GM12878 (cell line): ENCODE measurements around the gene KIAA1586. TPM values are rescaled to one million over a fixed set of nuclear protein-coding genes. Genes with fewer than 3 reads are reported as not detected.

Source experiments
- ATAC-seq: fragments of 200-7000 bp; cut with Tn5 transposase; 3 replicates; pipeline ENCODE4 v1.9.1; 2020; ENCODE audit warnings: mild to moderate bottlenecking, moderate library complexity
- BruUV-seq: library from RNA; stranded (reverse); fragments of 400-500 nt; replicated peaks from 2 replicates; lab custom pipeline; 2021; lab: Mats Ljungman, UMichigan
- CTCF ChIA-PET: fragments of 300-600 bp; sonication (Branson Sonifier 250); formaldehyde crosslinking; extraction: SDS; loops from one replicate; lab custom pipeline; 2021; ENCODE audit warnings: inconsistent platforms; lab: Yijun Ruan, JAX
- POLR2A ChIA-PET: fragments of 350-600 bp; formaldehyde crosslinking; extraction: SDS; loops from one replicate; lab custom pipeline; 2021; ENCODE audit warnings: inconsistent platforms; lab: Charles Lee
- RAD21 ChIA-PET: fragments of 300-600 bp; sonication (Branson Sonifier 250); formaldehyde crosslinking; loops from one replicate; lab custom pipeline; 2023; ENCODE audit warnings: antibody characterized with exemption; ENCODE audit not compliant: unreplicated experiment; lab: Charles Lee
- SMC1A ChIA-PET: fragments of 300-600 bp; sonication (Branson Sonifier 250); formaldehyde crosslinking; loops from one replicate; lab custom pipeline; 2023; ENCODE audit not compliant: unreplicated experiment, uncharacterized antibody; lab: Charles Lee
- DNase-seq: peaks from one replicate; pipeline ENCODE4 v3.0.0-alpha.2; 2011; ENCODE audit warnings: low read depth, low spot score
- FAIRE-seq: peaks from 3 replicates; lab custom pipeline; 2011; peaks lifted over from hg19 to GRCh38; lab: Jason Lieb, UNC
- H2AFZ ChIP-seq: 2 replicates; pipeline ENCODE4 v1.6.0; 2011; ENCODE audit warnings: low read depth, low read length, control low read depth; ENCODE audit not compliant: control insufficient read depth
- H3K27ac ChIP-seq: 2 replicates; pipeline ENCODE4 v1.5.1; 2011; ENCODE audit warnings: control low read depth; ENCODE audit not compliant: control insufficient read depth, insufficient read depth
- H3K27me3 ChIP-seq, 2 experiments: replicated peaks in 1 of 2; 2 replicates each; pipeline versions ENCODE4 v1.6.0 to v1.6.1; 2011; ENCODE audit warnings: low read length in 1 of 2; ENCODE audit not compliant: control insufficient read depth in 2 of 2, insufficient read depth in 2 of 2
- H3K36me3 ChIP-seq, 2 experiments: 2 replicates each; pipeline ENCODE4 v1.5.1; 2011; ENCODE audit warnings: low read length in 1 of 2; ENCODE audit not compliant: control insufficient read depth in 2 of 2, insufficient read depth in 2 of 2
- H3K4me1 ChIP-seq: 2 replicates; pipeline ENCODE4 v1.6.1; 2011; ENCODE audit warnings: mild to moderate bottlenecking, low read length, moderate library complexity, mixed read lengths; ENCODE audit not compliant: control insufficient read depth, insufficient read depth
- H3K4me2 ChIP-seq: 2 replicates; pipeline ENCODE4 v1.6.0; 2011; ENCODE audit warnings: control low read depth; ENCODE audit not compliant: control insufficient read depth, insufficient read depth
- H3K4me3 ChIP-seq: fragments of 200-600 bp; sonication (generic); 2 replicates; pipeline ENCODE4 v1.5.1; 2016
- H3K79me2 ChIP-seq: 2 replicates; pipeline ENCODE4 v1.6.0; 2011; ENCODE audit warnings: low read length; ENCODE audit not compliant: control insufficient read depth, insufficient read depth
- H3K9ac ChIP-seq: 2 replicates; pipeline ENCODE4 v1.8.0; 2011; ENCODE audit warnings: low read length, control low read depth, mixed read lengths; ENCODE audit not compliant: control insufficient read depth, insufficient read depth
- H3K9me3 ChIP-seq: replicated peaks from 3 replicates; pipeline ENCODE4 v1.5.1; 2011; ENCODE audit warnings: mild to moderate bottlenecking, low read length; ENCODE audit not compliant: control insufficient read depth, insufficient read depth
- H4K20me1 ChIP-seq: 2 replicates; pipeline ENCODE4 v1.6.0; 2011; ENCODE audit not compliant: control insufficient read depth, insufficient read depth
- ASH2L ChIP-seq: fragments of 300-600, 200-600 bp; sonication (generic); IDR thresholded peaks from 2 replicates; pipeline ENCODE4 v1.6.1; 2017; ENCODE audit warnings: low read depth, mild to moderate bottlenecking, borderline replicate concordance
- HCFC1 ChIP-seq: fragments of 150-350 bp; IDR thresholded peaks from 2 replicates; pipeline ENCODE4 v1.6.1; 2014; ENCODE audit warnings: low read length
- NR2F1 ChIP-seq: fragments of 450-650 bp; conservative IDR thresholded peaks from 2 replicates; pipeline ENCODE4 v1.6.1; 2017; ENCODE audit warnings: mild to moderate bottlenecking
- PAX8 ChIP-seq: fragments of 450-650 bp; IDR thresholded peaks from 2 replicates; pipeline ENCODE4 v1.6.1; 2017; ENCODE audit warnings: mild to moderate bottlenecking, moderate library complexity
- RAD21 ChIP-seq: IDR thresholded peaks from 2 replicates; pipeline ENCODE4 v1.6.1; 2011; ENCODE audit warnings: mild to moderate bottlenecking, low read depth, low read length, moderate library complexity; ENCODE audit not compliant: insufficient read depth
- SP1 ChIP-seq: IDR thresholded peaks from one replicate; pipeline ENCODE4 v1.6.1; 2011; ENCODE audit warnings: low read depth, low read length
- TCF3 ChIP-seq: IDR thresholded peaks from 2 replicates; pipeline ENCODE4 v1.6.1; 2012; ENCODE audit warnings: low read depth, mild to moderate bottlenecking, low read length, borderline replicate concordance; ENCODE audit not compliant: insufficient read depth
- WGBS: methylation state at CpG from one replicate; pipeline ENCODE4 v1.1.6; 2016; ENCODE audit warnings: low lambda C conversion rate; ENCODE audit not compliant: insufficient replicate concordance, insufficient coverage; ENCODE audit errors: missing lambda C conversion rate; 5-methylcytosine and 5-hydroxymethylcytosine counted together
- in situ Hi-C: fragments of 300-500 bp; cut with MboI; formaldehyde crosslinking; loops from 9 replicates; pipeline ENCODE4 v1.14.3; 2018; ENCODE audit warnings: mixed read lengths
- intact Hi-C: fragments of 100-400 bp; cut with micrococcal nuclease; formaldehyde crosslinking; loops from one replicate; pipeline ENCODE4 v1.14.2; 2022; ENCODE audit not compliant: unreplicated experiment
- polyA plus RNA-seq, 11 experiments: library from polyadenylated mRNA; depleted of rRNA in 4 of 11; unstranded in 6 of 11; stranded (reverse) in 5 of 11; fragments of >200 nt; fragmentation: Nextera tagmentation in 4 of 11; fragmentation: Illumina TruSeq in 1 of 11; extraction: Ambion mirVana in 4 of 11; extraction: Trizol in 1 of 11; gene quantifications; 1 replicate in 1 of 11; 2 replicates in 10 of 11; pipeline versions ENCODE4 v1.2.1 to v1.2.3, GENCODE V29; 2011 to 2016; ENCODE audit warnings: inconsistent platforms in 2 of 11, missing spikeins in 2 of 11, low read depth in 1 of 11
- total RNA-seq, 4 experiments: library from RNA; depleted of rRNA in 3 of 4; stranded (reverse); fragments of >200 nt in 3 of 4; fragmentation: Illumina TruSeq in 1 of 4; extraction: Trizol in 1 of 4; gene quantifications; 2 replicates each; pipeline versions ENCODE4 v1.2.1 to v1.2.3, GENCODE V29; 2013 to 2021
- TF ChIP-seq, protein P1 (sequence below): fragments of 450-650 bp; IDR thresholded peaks from 2 replicates; pipeline ENCODE4 v1.6.1; 2018; ENCODE audit warnings: borderline replicate concordance, mild to moderate bottlenecking; ENCODE audit not compliant: partially characterized antibody
- TF ChIP-seq, protein P2 (sequence below): fragments of 450-650 bp; IDR thresholded peaks from 2 replicates; pipeline ENCODE4 v1.6.1; 2014; ENCODE audit warnings: mild to moderate bottlenecking
- TF ChIP-seq, protein P3 (sequence below): IDR thresholded peaks from 2 replicates; pipeline ENCODE4 v1.6.1; 2012; ENCODE audit warnings: low read length, inconsistent platforms
- TF ChIP-seq, protein P4 (sequence below): fragments of 150-350 bp; IDR thresholded peaks from 2 replicates; pipeline ENCODE4 v1.6.1; 2014; ENCODE audit warnings: mild to moderate bottlenecking, low read depth, low read length
- TF ChIP-seq, protein P5 (sequence below): IDR thresholded peaks from 2 replicates; pipeline ENCODE4 v1.6.1; 2012; ENCODE audit warnings: improper control_type of control experiment, low read depth, low read length; ENCODE audit not compliant: insufficient replicate concordance

The KIAA1586 gene
- total and polyA plus RNA-seq, 10 of the 15 experiments (the other 5 are each of a cell fraction or from before 2014, with no cell fraction given), result 13.1 to 33.1 (median 21.2) TPM

DNA sequence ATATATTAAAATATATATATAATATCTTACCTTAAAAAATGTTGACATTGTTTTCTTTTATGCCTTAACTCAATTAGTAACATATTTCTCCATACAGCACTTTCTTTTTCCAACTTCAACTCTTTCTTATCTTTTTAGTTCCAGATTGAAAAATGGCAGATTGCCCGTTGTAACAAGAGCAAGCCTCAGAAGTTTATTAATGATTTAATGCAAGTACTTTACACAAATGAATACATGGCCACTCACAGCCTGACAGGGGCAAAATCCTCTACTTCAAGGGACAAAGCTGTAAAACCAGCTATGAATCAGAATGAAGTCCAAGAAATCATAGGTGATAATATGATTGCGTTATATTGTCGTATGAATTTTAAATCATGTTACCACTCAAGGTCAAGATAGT lies 29.4 kb upstream of the KIAA1586 start:
- ATAC-seq (no peak), DNase-seq (no peak), FAIRE-seq (no peak)
- ChIA-PET RAD21 (interaction anchor here (0.6 to 4.9 kb wide), 2 partner anchors 113 to 300 kb away, joined by 3 to 35 read pairs; partner anchors contain the start of gene PRIM2), SMC1A (interaction anchor here (0.9 to 5.2 kb wide), 4 partner anchors 41 to 300 kb away, joined by 3 to 65 read pairs (median 4); partner anchors contain the start of gene PRIM2), POLR2A (no interaction called here), CTCF (interaction anchor here (1.3 to 5.2 kb wide), 6 partner anchors 8 to 299 kb away, joined by 3 to 110 read pairs (median 8); partner anchors contain the start of genes BEND6 and PRIM2)
- no peaks in the 10 kb centered on the region for H4K20me1 ChIP-seq
- no peaks in the 10 kb centered on the region for H3K9me3 ChIP-seq
- in situ Hi-C loops (no loop called here), intact Hi-C loops (no loop called here)
- no peaks in the 10 kb centered on the region for H3K4me1 ChIP-seq
- no peak overlapping the region for H2AFZ ChIP-seq
- H3K27me3 ChIP-seq, result no peaks in the 10 kb centered on the region
- TF ChIP-seq, protein P1, sequence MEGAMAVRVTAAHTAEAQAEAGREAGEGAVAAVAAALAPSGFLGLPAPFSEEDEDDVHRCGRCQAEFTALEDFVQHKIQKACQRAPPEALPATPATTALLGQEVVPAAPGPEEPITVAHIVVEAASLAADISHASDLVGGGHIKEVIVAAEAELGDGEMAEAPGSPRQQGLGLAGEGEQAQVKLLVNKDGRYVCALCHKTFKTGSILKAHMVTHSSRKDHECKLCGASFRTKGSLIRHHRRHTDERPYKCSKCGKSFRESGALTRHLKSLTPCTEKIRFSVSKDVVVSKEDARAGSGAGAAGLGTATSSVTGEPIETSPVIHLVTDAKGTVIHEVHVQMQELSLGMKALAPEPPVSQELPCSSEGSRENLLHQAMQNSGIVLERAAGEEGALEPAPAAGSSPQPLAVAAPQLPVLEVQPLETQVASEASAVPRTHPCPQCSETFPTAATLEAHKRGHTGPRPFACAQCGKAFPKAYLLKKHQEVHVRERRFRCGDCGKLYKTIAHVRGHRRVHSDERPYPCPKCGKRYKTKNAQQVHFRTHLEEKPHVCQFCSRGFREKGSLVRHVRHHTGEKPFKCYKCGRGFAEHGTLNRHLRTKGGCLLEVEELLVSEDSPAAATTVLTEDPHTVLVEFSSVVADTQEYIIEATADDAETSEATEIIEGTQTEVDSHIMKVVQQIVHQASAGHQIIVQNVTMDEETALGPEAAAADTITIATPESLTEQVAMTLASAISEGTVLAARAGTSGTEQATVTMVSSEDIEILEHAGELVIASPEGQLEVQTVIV, result no peak
- no peak for TF ChIP-seq SP1
- no peak for TF ChIP-seq PAX8
- TF ChIP-seq ASH2L, result no peak
- TF ChIP-seq, protein P2, sequence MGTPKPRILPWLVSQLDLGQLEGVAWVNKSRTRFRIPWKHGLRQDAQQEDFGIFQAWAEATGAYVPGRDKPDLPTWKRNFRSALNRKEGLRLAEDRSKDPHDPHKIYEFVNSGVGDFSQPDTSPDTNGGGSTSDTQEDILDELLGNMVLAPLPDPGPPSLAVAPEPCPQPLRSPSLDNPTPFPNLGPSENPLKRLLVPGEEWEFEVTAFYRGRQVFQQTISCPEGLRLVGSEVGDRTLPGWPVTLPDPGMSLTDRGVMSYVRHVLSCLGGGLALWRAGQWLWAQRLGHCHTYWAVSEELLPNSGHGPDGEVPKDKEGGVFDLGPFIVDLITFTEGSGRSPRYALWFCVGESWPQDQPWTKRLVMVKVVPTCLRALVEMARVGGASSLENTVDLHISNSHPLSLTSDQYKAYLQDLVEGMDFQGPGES, result no peak
- TF ChIP-seq TCF3, result no peak
- TF ChIP-seq, protein P3, sequence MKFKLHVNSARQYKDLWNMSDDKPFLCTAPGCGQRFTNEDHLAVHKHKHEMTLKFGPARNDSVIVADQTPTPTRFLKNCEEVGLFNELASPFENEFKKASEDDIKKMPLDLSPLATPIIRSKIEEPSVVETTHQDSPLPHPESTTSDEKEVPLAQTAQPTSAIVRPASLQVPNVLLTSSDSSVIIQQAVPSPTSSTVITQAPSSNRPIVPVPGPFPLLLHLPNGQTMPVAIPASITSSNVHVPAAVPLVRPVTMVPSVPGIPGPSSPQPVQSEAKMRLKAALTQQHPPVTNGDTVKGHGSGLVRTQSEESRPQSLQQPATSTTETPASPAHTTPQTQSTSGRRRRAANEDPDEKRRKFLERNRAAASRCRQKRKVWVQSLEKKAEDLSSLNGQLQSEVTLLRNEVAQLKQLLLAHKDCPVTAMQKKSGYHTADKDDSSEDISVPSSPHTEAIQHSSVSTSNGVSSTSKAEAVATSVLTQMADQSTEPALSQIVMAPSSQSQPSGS, result no peak
- TF ChIP-seq, protein P4, sequence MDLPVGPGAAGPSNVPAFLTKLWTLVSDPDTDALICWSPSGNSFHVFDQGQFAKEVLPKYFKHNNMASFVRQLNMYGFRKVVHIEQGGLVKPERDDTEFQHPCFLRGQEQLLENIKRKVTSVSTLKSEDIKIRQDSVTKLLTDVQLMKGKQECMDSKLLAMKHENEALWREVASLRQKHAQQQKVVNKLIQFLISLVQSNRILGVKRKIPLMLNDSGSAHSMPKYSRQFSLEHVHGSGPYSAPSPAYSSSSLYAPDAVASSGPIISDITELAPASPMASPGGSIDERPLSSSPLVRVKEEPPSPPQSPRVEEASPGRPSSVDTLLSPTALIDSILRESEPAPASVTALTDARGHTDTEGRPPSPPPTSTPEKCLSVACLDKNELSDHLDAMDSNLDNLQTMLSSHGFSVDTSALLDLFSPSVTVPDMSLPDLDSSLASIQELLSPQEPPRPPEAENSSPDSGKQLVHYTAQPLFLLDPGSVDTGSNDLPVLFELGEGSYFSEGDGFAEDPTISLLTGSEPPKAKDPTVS, result no peak
- TF ChIP-seq, protein P5, sequence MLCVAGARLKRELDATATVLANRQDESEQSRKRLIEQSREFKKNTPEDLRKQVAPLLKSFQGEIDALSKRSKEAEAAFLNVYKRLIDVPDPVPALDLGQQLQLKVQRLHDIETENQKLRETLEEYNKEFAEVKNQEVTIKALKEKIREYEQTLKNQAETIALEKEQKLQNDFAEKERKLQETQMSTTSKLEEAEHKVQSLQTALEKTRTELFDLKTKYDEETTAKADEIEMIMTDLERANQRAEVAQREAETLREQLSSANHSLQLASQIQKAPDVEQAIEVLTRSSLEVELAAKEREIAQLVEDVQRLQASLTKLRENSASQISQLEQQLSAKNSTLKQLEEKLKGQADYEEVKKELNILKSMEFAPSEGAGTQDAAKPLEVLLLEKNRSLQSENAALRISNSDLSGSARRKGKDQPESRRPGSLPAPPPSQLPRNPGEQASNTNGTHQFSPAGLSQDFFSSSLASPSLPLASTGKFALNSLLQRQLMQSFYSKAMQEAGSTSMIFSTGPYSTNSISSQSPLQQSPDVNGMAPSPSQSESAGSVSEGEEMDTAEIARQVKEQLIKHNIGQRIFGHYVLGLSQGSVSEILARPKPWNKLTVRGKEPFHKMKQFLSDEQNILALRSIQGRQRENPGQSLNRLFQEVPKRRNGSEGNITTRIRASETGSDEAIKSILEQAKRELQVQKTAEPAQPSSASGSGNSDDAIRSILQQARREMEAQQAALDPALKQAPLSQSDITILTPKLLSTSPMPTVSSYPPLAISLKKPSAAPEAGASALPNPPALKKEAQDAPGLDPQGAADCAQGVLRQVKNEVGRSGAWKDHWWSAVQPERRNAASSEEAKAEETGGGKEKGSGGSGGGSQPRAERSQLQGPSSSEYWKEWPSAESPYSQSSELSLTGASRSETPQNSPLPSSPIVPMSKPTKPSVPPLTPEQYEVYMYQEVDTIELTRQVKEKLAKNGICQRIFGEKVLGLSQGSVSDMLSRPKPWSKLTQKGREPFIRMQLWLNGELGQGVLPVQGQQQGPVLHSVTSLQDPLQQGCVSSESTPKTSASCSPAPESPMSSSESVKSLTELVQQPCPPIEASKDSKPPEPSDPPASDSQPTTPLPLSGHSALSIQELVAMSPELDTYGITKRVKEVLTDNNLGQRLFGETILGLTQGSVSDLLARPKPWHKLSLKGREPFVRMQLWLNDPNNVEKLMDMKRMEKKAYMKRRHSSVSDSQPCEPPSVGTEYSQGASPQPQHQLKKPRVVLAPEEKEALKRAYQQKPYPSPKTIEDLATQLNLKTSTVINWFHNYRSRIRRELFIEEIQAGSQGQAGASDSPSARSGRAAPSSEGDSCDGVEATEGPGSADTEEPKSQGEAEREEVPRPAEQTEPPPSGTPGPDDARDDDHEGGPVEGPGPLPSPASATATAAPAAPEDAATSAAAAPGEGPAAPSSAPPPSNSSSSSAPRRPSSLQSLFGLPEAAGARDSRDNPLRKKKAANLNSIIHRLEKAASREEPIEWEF, result no peak
- TF ChIP-seq HCFC1, result no peak
- no peak for TF ChIP-seq RAD21
- no peak for TF ChIP-seq NR2F1
- 65% methylated on average over 3 of the region's 3 CpGs for WGBS
- no peak overlapping the region for H3K27ac ChIP-seq
- no peak overlapping the region for H3K4me3 ChIP-seq
- no peaks in the 10 kb centered on the region for H3K79me2 ChIP-seq
- no peaks in the 10 kb centered on the region for H3K36me3 ChIP-seq
- no TSS peak for BruUV-seq
- H3K9ac ChIP-seq, result no peak overlapping the region
- H3K4me2 ChIP-seq, result no peak overlapping the region
